ENCODE measurements around the gene SYPL1. TPM values are rescaled to one million over a fixed set of nuclear protein-coding genes. Genes with fewer than 3 reads are reported as not detected.

The SYPL1 gene
- total and polyA plus RNA-seq, 2 experiments from 2014 or later, result 94.2 to 110 TPM

DNA sequence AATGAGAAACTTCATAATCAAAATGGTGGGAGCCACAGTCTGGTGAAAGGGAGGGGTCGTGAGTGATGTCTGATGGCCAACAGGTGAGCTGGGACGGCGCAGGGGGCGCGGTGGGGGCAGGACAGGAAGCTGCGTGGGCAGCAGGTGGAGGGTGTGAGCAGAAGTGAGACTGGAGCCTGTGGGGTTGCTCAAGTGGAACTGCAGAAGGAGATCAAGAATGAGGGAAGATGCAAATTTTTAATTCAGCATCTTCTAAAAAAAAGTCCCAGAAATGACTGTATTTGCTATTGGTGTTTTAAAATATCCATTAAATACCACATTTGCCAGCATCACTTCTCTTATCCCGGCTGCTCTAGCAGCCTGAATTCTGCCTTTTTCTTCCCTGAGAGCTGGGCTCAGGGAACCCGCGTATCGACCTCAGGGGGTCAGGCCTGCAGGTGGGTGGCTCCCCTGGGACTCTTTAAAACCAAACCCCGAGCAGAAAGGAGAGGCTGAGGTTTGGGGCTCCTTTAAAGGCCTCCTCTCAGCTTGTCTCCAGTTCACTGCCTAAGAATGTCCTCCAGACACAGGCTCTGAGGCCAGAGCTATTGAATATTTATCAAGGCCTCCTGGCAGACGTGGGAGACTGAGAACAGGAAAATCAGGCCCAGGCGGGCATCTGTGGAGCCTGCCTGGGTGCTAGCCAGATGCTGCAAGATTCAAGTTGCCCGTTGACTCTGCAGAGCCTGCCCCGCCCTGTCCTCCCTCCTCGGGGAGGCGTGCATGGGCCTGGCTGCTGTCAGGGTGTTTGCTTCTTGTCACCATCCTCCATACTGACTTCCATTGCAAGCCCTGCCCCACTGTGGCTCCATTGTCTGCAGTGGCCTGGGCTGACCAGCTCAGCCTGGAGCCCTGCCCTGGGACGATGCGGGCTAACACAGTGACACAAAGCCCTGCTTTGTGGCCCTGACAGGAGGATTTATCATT is 53.9 kb downstream of the SYPL1 start:
- Histone ChIP-seq H3K9me2 (replicated peaks; ENCODE audit: insufficient read depth) (no peaks in the 10 kb centered on the region), H3K79me2 (no peaks in the 10 kb centered on the region), H3K27me3 (peaks cover 2% of the 10 kb centered on the region), H3K9me3 (ENCODE audit: low read depth) (no peaks in the 10 kb centered on the region), H3K4me3 (no peak overlapping the region), H4K20me1 (ENCODE audit: insufficient read depth, poor library complexity, severe bottlenecking) (no peaks in the 10 kb centered on the region), H2AFZ (no peak overlapping the region), H3K4me2 (no peak overlapping the region), H3K27ac (no peak overlapping the region), H3K4me1 (ENCODE audit: insufficient read depth) (peaks cover 3% of the 10 kb centered on the region), H3K36me3 (replicated peaks; ENCODE audit: insufficient read depth, low read depth) (no peaks in the 10 kb centered on the region)
- WGBS (ENCODE audit: low lambda C conversion rate, missing lambda C conversion rate), result 73% methylated on average over 19 of the region's 19 CpGs
- TF ChIP-seq, protein P1, sequence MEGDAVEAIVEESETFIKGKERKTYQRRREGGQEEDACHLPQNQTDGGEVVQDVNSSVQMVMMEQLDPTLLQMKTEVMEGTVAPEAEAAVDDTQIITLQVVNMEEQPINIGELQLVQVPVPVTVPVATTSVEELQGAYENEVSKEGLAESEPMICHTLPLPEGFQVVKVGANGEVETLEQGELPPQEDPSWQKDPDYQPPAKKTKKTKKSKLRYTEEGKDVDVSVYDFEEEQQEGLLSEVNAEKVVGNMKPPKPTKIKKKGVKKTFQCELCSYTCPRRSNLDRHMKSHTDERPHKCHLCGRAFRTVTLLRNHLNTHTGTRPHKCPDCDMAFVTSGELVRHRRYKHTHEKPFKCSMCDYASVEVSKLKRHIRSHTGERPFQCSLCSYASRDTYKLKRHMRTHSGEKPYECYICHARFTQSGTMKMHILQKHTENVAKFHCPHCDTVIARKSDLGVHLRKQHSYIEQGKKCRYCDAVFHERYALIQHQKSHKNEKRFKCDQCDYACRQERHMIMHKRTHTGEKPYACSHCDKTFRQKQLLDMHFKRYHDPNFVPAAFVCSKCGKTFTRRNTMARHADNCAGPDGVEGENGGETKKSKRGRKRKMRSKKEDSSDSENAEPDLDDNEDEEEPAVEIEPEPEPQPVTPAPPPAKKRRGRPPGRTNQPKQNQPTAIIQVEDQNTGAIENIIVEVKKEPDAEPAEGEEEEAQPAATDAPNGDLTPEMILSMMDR (IDR thresholded peaks at IDR 0.05; ENCODE audit: poor library complexity), result no peak
- TF ChIP-seq EZH2phosphoT487 (IDR thresholded peaks at IDR 0.05; ENCODE audit: low read depth, severe bottlenecking, unreplicated experiment) (no peak), EZH2 (IDR thresholded peaks at IDR 0.05; ENCODE audit: borderline replicate concordance) (no peak)
- DNase-seq (ENCODE audit: low spot score), result no peak

DNA sequence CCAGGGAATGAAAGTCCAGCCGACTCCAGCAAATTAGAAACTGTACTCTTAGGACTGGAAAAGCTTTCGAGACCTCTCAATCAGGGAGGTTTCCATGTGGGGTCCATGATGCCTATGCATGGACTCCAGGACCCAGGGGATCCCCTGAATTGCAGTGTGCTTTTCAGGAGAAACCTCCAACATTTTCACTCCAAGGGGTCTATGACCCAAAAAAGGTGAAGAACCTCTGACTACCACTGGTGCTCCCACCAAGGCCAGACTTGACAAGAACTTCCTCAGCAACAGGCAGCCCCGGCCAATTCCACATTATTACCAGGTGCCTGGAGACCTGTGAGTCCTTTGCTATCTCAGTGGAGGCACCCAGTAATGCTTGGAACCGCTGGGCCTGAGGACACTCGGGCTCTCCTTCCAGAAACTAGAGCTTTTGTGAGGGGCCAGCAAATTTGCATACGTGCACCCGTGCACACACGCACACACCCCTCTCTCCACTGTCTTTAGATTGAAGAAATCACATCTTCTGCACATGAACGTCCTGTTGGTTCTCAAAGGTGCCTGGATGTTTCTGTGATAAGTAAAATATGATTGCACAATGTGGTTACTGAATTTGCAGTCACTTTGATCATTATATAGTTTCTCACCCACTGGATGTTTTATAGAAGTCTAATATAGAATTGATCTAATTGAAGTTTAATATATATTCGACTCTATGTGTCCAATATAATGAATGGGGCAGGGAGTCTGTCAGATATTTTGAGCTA is 54.7 kb downstream of the SYPL1 start:
- TF ChIP-seq, protein P1 (IDR thresholded peaks at IDR 0.05; ENCODE audit: poor library complexity), result no peak
- TF ChIP-seq EZH2phosphoT487 (IDR thresholded peaks at IDR 0.05; ENCODE audit: low read depth, severe bottlenecking, unreplicated experiment), result no peak
- no peak for TF ChIP-seq EZH2 (IDR thresholded peaks at IDR 0.05; ENCODE audit: borderline replicate concordance)
- peaks cover 2% of the 10 kb centered on the region for H3K27me3 ChIP-seq
- H3K9me3 ChIP-seq (ENCODE audit: low read depth), result no peaks in the 10 kb centered on the region
- no peak overlapping the region for H3K4me3 ChIP-seq
- H3K79me2 ChIP-seq, result no peaks in the 10 kb centered on the region
- H4K20me1 ChIP-seq (ENCODE audit: insufficient read depth, poor library complexity, severe bottlenecking), result no peaks in the 10 kb centered on the region
- H3K36me3 ChIP-seq (replicated peaks; ENCODE audit: insufficient read depth, low read depth), result no peaks in the 10 kb centered on the region
- DNase-seq (ENCODE audit: low spot score), result no peak
- H3K4me1 ChIP-seq (ENCODE audit: insufficient read depth), result peaks cover 3% of the 10 kb centered on the region
- no peaks in the 10 kb centered on the region for H3K9me2 ChIP-seq (replicated peaks; ENCODE audit: insufficient read depth)
- H2AFZ ChIP-seq, result no peak overlapping the region
- no peak overlapping the region for H3K4me2 ChIP-seq
- H3K27ac ChIP-seq, result no peak overlapping the region
- WGBS (ENCODE audit: low lambda C conversion rate, missing lambda C conversion rate), result 80% methylated on average over 10 of the region's 10 CpGs

DNA sequence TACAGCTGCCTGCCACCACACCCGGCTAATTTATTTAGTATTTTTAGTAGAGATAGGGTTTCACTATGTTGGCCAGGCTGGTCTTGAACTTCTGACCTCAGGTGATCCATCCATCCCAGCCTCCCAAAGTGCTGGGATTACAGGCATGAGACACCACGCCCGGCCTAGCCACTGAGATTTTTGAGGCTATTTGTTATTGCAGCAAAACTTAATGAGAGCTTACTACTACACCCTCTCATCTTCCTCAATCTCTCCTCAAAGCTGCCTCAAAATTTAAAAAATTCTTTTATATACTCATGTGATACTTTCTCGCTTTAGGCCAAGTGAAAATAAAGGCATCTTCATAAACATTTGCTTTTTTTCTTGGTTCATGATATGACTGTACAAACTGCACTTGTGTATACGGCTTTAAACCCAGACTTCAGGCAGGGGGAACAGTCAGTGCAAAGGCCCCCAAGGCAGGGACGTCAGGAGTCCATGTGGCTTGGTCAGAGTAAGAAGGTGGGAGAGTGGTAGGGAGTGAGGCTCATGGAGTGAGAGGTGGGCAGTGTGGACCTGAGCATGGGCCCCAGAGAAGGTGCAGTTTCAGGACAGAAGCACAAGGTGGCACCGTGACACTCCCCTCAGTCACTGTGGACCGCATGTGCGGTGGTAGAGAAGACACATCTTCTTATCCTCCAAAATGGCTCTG is 55.5 kb downstream of the SYPL1 start:
- Histone ChIP-seq H3K27ac (no peak overlapping the region), H3K9me3 (ENCODE audit: low read depth) (no peaks in the 10 kb centered on the region), H2AFZ (no peak overlapping the region), H3K4me2 (no peak overlapping the region), H3K79me2 (no peaks in the 10 kb centered on the region), H3K36me3 (replicated peaks; ENCODE audit: insufficient read depth, low read depth) (no peaks in the 10 kb centered on the region), H3K9me2 (replicated peaks; ENCODE audit: insufficient read depth) (no peaks in the 10 kb centered on the region), H4K20me1 (ENCODE audit: insufficient read depth, poor library complexity, severe bottlenecking) (no peaks in the 10 kb centered on the region), H3K4me1 (ENCODE audit: insufficient read depth) (peaks cover 3% of the 10 kb centered on the region), H3K4me3 (no peak overlapping the region), H3K27me3 (peaks cover 2% of the 10 kb centered on the region)
- no peak for TF ChIP-seq EZH2phosphoT487 (IDR thresholded peaks at IDR 0.05; ENCODE audit: low read depth, severe bottlenecking, unreplicated experiment)
- TF ChIP-seq, protein P1 (IDR thresholded peaks at IDR 0.05; ENCODE audit: poor library complexity), result peak; percentile 80
- DNase-seq (ENCODE audit: low spot score), result peak; percentile 81
- WGBS (ENCODE audit: low lambda C conversion rate, missing lambda C conversion rate), result 55% methylated on average over 9 of the region's 9 CpGs

Measured in hepatocyte (in vitro differentiated cells).